Cardiac muscle cell (in vitro differentiated cells and primary cell): Measurements from ENCODE around the gene SV2C. TPM values are rescaled to one million over a fixed set of nuclear protein-coding genes. Genes with fewer than 3 reads are reported as not detected.

Experiments
- DNase-seq, 2 donors: peaks; one replicate each; pipeline versions ENCODE4 v3.0.0 to v3.0.0-alpha.2; 2010 to 2017; ENCODE audit warnings: low read depth in 1 of 2, low spot score in 1 of 2
- H3K27ac ChIP-seq: fragments of 200-600 bp; sonication (generic); 2 replicates; pipeline ENCODE4 v1.5.1; 2016
- H3K27me3 ChIP-seq: fragments of 200-600 bp; sonication (generic); 2 replicates; pipeline ENCODE4 v1.6.0; 2016; ENCODE audit warnings: control low read depth
- H3K36me3 ChIP-seq: fragments of 200-600 bp; sonication (generic); 2 replicates; pipeline ENCODE4 v1.5.1; 2016; ENCODE audit warnings: control low read depth
- H3K4me1 ChIP-seq: fragments of 200-600 bp; sonication (generic); 2 replicates; pipeline ENCODE4 v1.8.1; 2017; ENCODE audit warnings: low read depth, mild to moderate bottlenecking, mixed run types
- H3K4me3 ChIP-seq: fragments of 200-600 bp; sonication (generic); 2 replicates; pipeline ENCODE4 v1.5.1; 2016; ENCODE audit warnings: mild to moderate bottlenecking
- H3K9me3 ChIP-seq: fragments of 200-600 bp; sonication (generic); 2 replicates; pipeline ENCODE4 v1.5.1; 2017; ENCODE audit warnings: low read depth, mild to moderate bottlenecking, control low read depth
- CTCF ChIP-seq: IDR thresholded peaks from 2 replicates; pipeline ENCODE4 v1.5.1; 2012; ENCODE audit warnings: low read depth, mild to moderate bottlenecking, low read length
- polyA plus RNA-seq: library from polyadenylated mRNA; unstranded; fragments of >200 nt; fragmentation: Nextera tagmentation; extraction: Ambion mirVana; gene quantifications from 2 replicates; pipeline ENCODE4 v1.2.1, GENCODE V29; 2016
- total RNA-seq: library from RNA; depleted of rRNA; stranded (reverse); fragments of >200 nt; gene quantifications from 2 replicates; pipeline ENCODE4 v1.2.3, GENCODE V29; 2016

SV2C gene
- total and polyA plus RNA-seq, 2 experiments from 2014 or later, result 0.13 to 0.24 TPM

- Histone ChIP-seq H3K27ac (no peak overlapping the region), H3K4me3 (no peak overlapping the region), H3K36me3 (no peaks in the 10 kb centered on the region), H3K9me3 (no peaks in the 10 kb centered on the region), H3K27me3 (no peaks in the 10 kb centered on the region), H3K4me1 (no peaks in the 10 kb centered on the region)
- DNase-seq, result no peak
- no peak for TF ChIP-seq CTCF
Observed at GRCh38 chr5:76196457-76196856, 113.3 kb downstream of the SV2C start.

GRCh38 chr5:76196886-76197489 is 113.8 kb downstream of the SV2C start:
- TF ChIP-seq CTCF, result no peak
- H3K9me3 ChIP-seq, result no peaks in the 10 kb centered on the region
- H3K4me1 ChIP-seq, result no peaks in the 10 kb centered on the region
- H3K27me3 ChIP-seq, result no peaks in the 10 kb centered on the region
- DNase-seq, result no peak
- H3K27ac ChIP-seq, result no peak overlapping the region
- no peaks in the 10 kb centered on the region for H3K36me3 ChIP-seq
- no peak overlapping the region for H3K4me3 ChIP-seq

GRCh38 chr5:76197726-76198125 is 114.5 kb downstream of the SV2C start:
- no peak overlapping the region for H3K27ac ChIP-seq
- DNase-seq, result no peak
- no peaks in the 10 kb centered on the region for H3K9me3 ChIP-seq
- no peaks in the 10 kb centered on the region for H3K27me3 ChIP-seq
- no peak for TF ChIP-seq CTCF
- no peaks in the 10 kb centered on the region for H3K36me3 ChIP-seq
- no peaks in the 10 kb centered on the region for H3K4me1 ChIP-seq
- no peak overlapping the region for H3K4me3 ChIP-seq

GRCh38 chr5:76199336-76200318 is 116.4 kb downstream of the SV2C start:
- Histone ChIP-seq H3K27ac (no peak overlapping the region), H3K9me3 (no peaks in the 10 kb centered on the region), H3K4me1 (no peaks in the 10 kb centered on the region), H3K27me3 (no peaks in the 10 kb centered on the region), H3K4me3 (no peak overlapping the region), H3K36me3 (no peaks in the 10 kb centered on the region)
- DNase-seq, result no peak
- TF ChIP-seq CTCF, result no peak

GRCh38 chr5:76202182-76202581 is 119.0 kb downstream of the SV2C start:
- no peaks in the 10 kb centered on the region for H3K36me3 ChIP-seq
- no peak overlapping the region for H3K27ac ChIP-seq
- no peaks in the 10 kb centered on the region for H3K27me3 ChIP-seq
- H3K4me3 ChIP-seq, result no peak overlapping the region
- H3K9me3 ChIP-seq, result no peaks in the 10 kb centered on the region
- no peaks in the 10 kb centered on the region for H3K4me1 ChIP-seq
- no peak for TF ChIP-seq CTCF
- DNase-seq, result no peak
